A673 (cell line): ENCODE data around the gene NEGR1. TPM values are rescaled to one million over a fixed set of nuclear protein-coding genes. Genes with fewer than 3 reads are reported as not detected.

Experiments used
- BruUV-seq: library from RNA; stranded (reverse); fragments of 400-500 nt; replicated peaks from 2 replicates; lab custom pipeline; 2021; lab: Mats Ljungman, UMichigan
- CTCF ChIA-PET: fragments of 300-600 bp; sonication (Branson Sonifier 250); formaldehyde crosslinking; loops from one replicate; lab custom pipeline; 2022; ENCODE audit warnings: antibody characterized with exemption; lab: Charles Lee
- POLR2A ChIA-PET: fragments of 300-600 bp; sonication (Branson Sonifier 250); formaldehyde crosslinking; loops from one replicate; lab custom pipeline; 2022; ENCODE audit warnings: antibody characterized with exemption; ENCODE audit not compliant: low non-redundant PET; lab: Charles Lee
- DNase-seq: peaks from one replicate; pipeline ENCODE4 v3.0.0-alpha.2; 2015; ENCODE audit warnings: low spot score
- H3K27ac ChIP-seq: fragments of 200-600 bp; sonication (generic); 2 replicates; pipeline ENCODE4 v1.5.1; 2016; ENCODE audit warnings: mixed run types, low read depth, mild to moderate bottlenecking, mixed read lengths, antibody characterized with exemption, low read length; ENCODE audit not compliant: poor library complexity, severe bottlenecking
- H3K27me3 ChIP-seq: fragments of 200-600 bp; sonication (generic); replicated peaks from 2 replicates; pipeline ENCODE4 v1.6.1; 2017; ENCODE audit warnings: mixed run types, low read depth, mild to moderate bottlenecking, mixed read lengths, antibody characterized with exemption, low read length; ENCODE audit not compliant: insufficient read depth, poor library complexity
- H3K36me3 ChIP-seq: fragments of 200-600 bp; sonication (generic); 2 replicates; pipeline ENCODE4 v1.6.1; 2016; ENCODE audit warnings: mixed run types, mild to moderate bottlenecking, mixed read lengths, antibody characterized with exemption, low read length; ENCODE audit not compliant: insufficient read depth, poor library complexity, severe bottlenecking
- H3K4me1 ChIP-seq: fragments of 200-600 bp; sonication (generic); 2 replicates; pipeline ENCODE4 v1.6.1; 2017; ENCODE audit warnings: mixed run types, mild to moderate bottlenecking, mixed read lengths, antibody characterized with exemption, low read length; ENCODE audit not compliant: insufficient read depth, poor library complexity, severe bottlenecking
- H3K4me3 ChIP-seq: fragments of 200-600 bp; sonication (generic); 2 replicates; pipeline ENCODE4 v1.5.1; 2016; ENCODE audit warnings: low read depth, mixed run types, mild to moderate bottlenecking, mixed read lengths, low read length; ENCODE audit not compliant: poor library complexity, severe bottlenecking
- H3K9me3 ChIP-seq: fragments of 200-600 bp; sonication (generic); 2 replicates; pipeline ENCODE4 v1.6.1; 2016; ENCODE audit warnings: mixed run types, low read depth, mild to moderate bottlenecking, mixed read lengths, antibody characterized with exemption, low read length; ENCODE audit not compliant: poor library complexity, severe bottlenecking
- EZH2 ChIP-seq: fragments of 200-600 bp; sonication (generic); IDR thresholded peaks from 2 replicates; pipeline ENCODE4 v1.6.1; 2017; ENCODE audit warnings: borderline replicate concordance, low read depth, mild to moderate bottlenecking, mixed read lengths, antibody characterized with exemption, low read length; ENCODE audit not compliant: poor library complexity, severe bottlenecking
- intact Hi-C: fragments of 100-400 bp; cut with micrococcal nuclease; formaldehyde crosslinking; loops from one replicate; pipeline ENCODE4 v1.10.0; 2022; ENCODE audit not compliant: unreplicated experiment
- total RNA-seq: library from RNA; stranded (reverse); gene quantifications from 2 replicates; pipeline ENCODE4 v1.2.3, GENCODE V29; 2021
- TF ChIP-seq, protein P1 (sequence below): fragments of 300-800, 200-600 bp; sonication (generic); conservative IDR thresholded peaks from 2 replicates; pipeline ENCODE4 v1.5.1; 2017; ENCODE audit warnings: low read depth, mild to moderate bottlenecking, antibody characterized with exemption, low read length, moderate library complexity, mixed read lengths

NEGR1 gene
- total RNA-seq, 1 experiment from 2014 or later: 7.6 TPM

DNA sequence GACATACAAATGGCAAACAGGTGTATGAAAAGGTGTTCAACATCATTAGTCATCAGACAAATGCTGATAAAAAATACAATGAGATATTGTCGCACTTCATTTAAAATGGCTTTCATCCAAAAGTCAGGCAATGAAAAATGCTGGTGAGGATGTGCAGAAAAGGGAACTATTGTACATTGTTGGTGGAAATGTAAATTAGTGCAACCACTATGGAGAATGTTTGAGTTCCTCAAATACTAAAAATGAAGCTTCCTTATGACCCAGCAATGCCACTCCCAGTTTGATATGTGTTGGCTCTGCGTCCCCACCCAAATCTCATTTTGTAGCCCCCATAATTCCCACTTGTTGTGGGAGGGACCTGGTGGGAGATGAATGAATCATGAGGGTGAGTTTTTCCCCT is 891.8 kb downstream of the NEGR1 start:
- no TSS peak for BruUV-seq
- intact Hi-C loops: no loop called here
- no peak for DNase-seq
- H3K27me3 ChIP-seq: no peaks in the 10 kb centered on the region
- ChIA-PET CTCF (no interaction called here), POLR2A (no interaction called here)
- H3K4me1 ChIP-seq: no peaks in the 10 kb centered on the region
- no peak for TF ChIP-seq EZH2
- TF ChIP-seq, protein P1, sequence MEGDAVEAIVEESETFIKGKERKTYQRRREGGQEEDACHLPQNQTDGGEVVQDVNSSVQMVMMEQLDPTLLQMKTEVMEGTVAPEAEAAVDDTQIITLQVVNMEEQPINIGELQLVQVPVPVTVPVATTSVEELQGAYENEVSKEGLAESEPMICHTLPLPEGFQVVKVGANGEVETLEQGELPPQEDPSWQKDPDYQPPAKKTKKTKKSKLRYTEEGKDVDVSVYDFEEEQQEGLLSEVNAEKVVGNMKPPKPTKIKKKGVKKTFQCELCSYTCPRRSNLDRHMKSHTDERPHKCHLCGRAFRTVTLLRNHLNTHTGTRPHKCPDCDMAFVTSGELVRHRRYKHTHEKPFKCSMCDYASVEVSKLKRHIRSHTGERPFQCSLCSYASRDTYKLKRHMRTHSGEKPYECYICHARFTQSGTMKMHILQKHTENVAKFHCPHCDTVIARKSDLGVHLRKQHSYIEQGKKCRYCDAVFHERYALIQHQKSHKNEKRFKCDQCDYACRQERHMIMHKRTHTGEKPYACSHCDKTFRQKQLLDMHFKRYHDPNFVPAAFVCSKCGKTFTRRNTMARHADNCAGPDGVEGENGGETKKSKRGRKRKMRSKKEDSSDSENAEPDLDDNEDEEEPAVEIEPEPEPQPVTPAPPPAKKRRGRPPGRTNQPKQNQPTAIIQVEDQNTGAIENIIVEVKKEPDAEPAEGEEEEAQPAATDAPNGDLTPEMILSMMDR: no peak
- H3K36me3 ChIP-seq: no peaks in the 10 kb centered on the region
- H3K4me3 ChIP-seq: no peak overlapping the region
- H3K9me3 ChIP-seq: peaks cover 4% of the 10 kb centered on the region
- H3K27ac ChIP-seq: no peak overlapping the region

DNA sequence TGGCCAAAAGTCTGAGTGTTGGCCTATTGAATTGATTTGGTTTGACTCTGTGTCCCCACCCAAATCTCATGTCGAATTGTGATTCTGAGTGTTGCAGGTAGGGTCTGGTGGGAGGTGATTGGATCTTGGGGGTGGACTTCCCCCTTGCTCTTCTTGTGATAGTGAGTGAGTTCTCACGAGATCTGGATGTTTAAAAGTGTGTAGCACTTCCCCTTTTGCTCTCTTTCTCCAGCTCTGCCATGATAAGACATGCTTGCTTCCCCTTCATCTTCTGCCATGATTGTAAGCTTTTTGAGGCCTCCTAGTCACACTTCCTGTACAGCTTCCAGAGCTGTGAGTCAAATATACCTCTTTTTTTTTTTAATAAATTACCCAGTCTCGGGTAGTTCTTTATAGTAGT is 904.5 kb downstream of the NEGR1 start:
- Histone ChIP-seq H3K4me3 (no peak overlapping the region), H3K36me3 (no peaks in the 10 kb centered on the region), H3K4me1 (no peaks in the 10 kb centered on the region), H3K27me3 (no peaks in the 10 kb centered on the region), H3K9me3 (no peaks in the 10 kb centered on the region), H3K27ac (no peak overlapping the region)
- intact Hi-C loops: no loop called here
- no peak for DNase-seq
- no TSS peak for BruUV-seq
- TF ChIP-seq, protein P1: no peak
- no peak for TF ChIP-seq EZH2
- ChIA-PET CTCF (no interaction called here), POLR2A (no interaction called here)

DNA sequence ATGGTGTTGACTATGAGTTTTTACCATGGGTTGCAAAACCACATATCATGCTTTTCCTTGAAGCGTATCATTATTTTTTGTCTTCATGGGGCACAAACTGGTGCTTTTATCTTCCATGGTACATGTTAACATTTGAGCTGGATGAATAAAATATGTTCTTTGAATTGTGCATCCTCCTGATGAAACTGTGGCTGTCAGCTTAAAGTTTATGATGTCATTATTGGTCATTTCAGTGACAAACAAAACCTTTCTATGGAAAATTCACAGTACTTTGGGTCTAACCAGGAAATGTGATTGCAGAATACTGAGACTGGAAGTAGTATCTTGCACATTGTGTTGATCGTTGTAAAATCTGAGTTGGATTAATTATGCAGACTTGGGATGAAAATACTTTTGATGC is 909.8 kb downstream of the NEGR1 start:
- Histone ChIP-seq H3K27ac (no peak overlapping the region), H3K4me3 (no peak overlapping the region), H3K4me1 (no peaks in the 10 kb centered on the region), H3K27me3 (no peaks in the 10 kb centered on the region), H3K9me3 (no peaks in the 10 kb centered on the region), H3K36me3 (no peaks in the 10 kb centered on the region)
- ChIA-PET CTCF (no interaction called here), POLR2A (no interaction called here)
- intact Hi-C loops: no loop called here
- TF ChIP-seq, protein P1: no peak
- no peak for TF ChIP-seq EZH2
- BruUV-seq: no TSS peak
- DNase-seq: no peak
